ENCODE measurements around the gene SMIM23. TPM values are rescaled to one million over a fixed set of nuclear protein-coding genes. Genes with fewer than 3 reads are reported as not detected.

SMIM23 gene
- total and polyA plus RNA-seq, 10 of the 15 experiments (the other 5 are each of a cell fraction or from before 2014, with no cell fraction given) = not detected

GRCh38 chr5:171825051-171825450 is 39.4 kb downstream of the SMIM23 start:
- in situ Hi-C loops (cut with MboI) (no loop called here), intact Hi-C loops (cut with micrococcal nuclease; ENCODE audit: unreplicated experiment) (no loop called here)
- no peak overlapping the region for H2AFZ ChIP-seq (ENCODE audit: control insufficient read depth, low read depth, low read length)
- no peak for DNase-seq (ENCODE audit: low read depth, low spot score)
- no peak overlapping the region for H3K9ac ChIP-seq (ENCODE audit: control insufficient read depth, insufficient read depth, low read length)
- ChIA-PET RAD21 (ENCODE audit: unreplicated experiment) (no interaction called here), SMC1A (ENCODE audit: uncharacterized antibody, unreplicated experiment) (no interaction called here), CTCF (no interaction called here), POLR2A (interaction anchor here (0.6 kb wide), 1 partner anchor 11 kb away, joined by 3 read pairs; no protein-coding TSS in a partner anchor)
- H3K9me3 ChIP-seq (replicated peaks; ENCODE audit: control insufficient read depth, insufficient read depth, low read length) = no peaks in the 10 kb centered on the region
- H3K79me2 ChIP-seq (ENCODE audit: control insufficient read depth, insufficient read depth, low read length) = no peaks in the 10 kb centered on the region
- H3K27ac ChIP-seq (ENCODE audit: control insufficient read depth, insufficient read depth) = no peak overlapping the region
- H3K4me3 ChIP-seq = no peak overlapping the region
- TF ChIP-seq RELA (IDR thresholded peaks at IDR 0.05; ENCODE audit: borderline replicate concordance, partially characterized antibody) = no peak
- TF ChIP-seq RUNX3 (IDR thresholded peaks at IDR 0.05; ENCODE audit: low read length) = no peak
- TF ChIP-seq JUNB (IDR thresholded peaks at IDR 0.05) = no peak
- TF ChIP-seq BCL3 (IDR thresholded peaks at IDR 0.05; ENCODE audit: borderline replicate concordance, insufficient read depth, low read depth, low read length, poor library complexity, severe bottlenecking) = no peak
- TF ChIP-seq SUZ12 (IDR thresholded peaks at IDR 0.05; ENCODE audit: unreplicated experiment) = no peak
- no peak for TF ChIP-seq NBN (IDR thresholded peaks at IDR 0.05)
- no peak for TF ChIP-seq NR2C2 (IDR thresholded peaks at IDR 0.05; ENCODE audit: borderline replicate concordance, control insufficient read depth, insufficient read length, low read depth)
- no peak for TF ChIP-seq MTA3 (IDR thresholded peaks at IDR 0.05; ENCODE audit: borderline replicate concordance, low read length)
- no peak for TF ChIP-seq IRF4 (IDR thresholded peaks at IDR 0.05; ENCODE audit: low read depth, low read length)
- TF ChIP-seq SMARCA5 (IDR thresholded peaks at IDR 0.05) = no peak
- no peak for TF ChIP-seq IRF3 (IDR thresholded peaks at IDR 0.05)
- TF ChIP-seq ZSCAN29 (IDR thresholded peaks at IDR 0.05) = no peak
- H3K36me3 ChIP-seq (ENCODE audit: control insufficient read depth in 2 of 2, insufficient read depth in 2 of 2, low read length in 1 of 2) = no peaks in the 10 kb centered on the region
- no TSS peak for BruUV-seq (replicated peaks)
- H4K20me1 ChIP-seq (ENCODE audit: control insufficient read depth, insufficient read depth) = no peaks in the 10 kb centered on the region
- H3K27me3 ChIP-seq (replicated peaks in 1 of 2; ENCODE audit: control insufficient read depth in 2 of 2, insufficient read depth in 2 of 2, low read length in 1 of 2) = no peaks in the 10 kb centered on the region
- no peak overlapping the region for H3K4me2 ChIP-seq (ENCODE audit: control insufficient read depth, insufficient read depth)
- 9% methylated on average over 3 of the region's 3 CpGs for WGBS (ENCODE audit: insufficient coverage, insufficient replicate concordance, low lambda C conversion rate, missing lambda C conversion rate)
- no peak for FAIRE-seq
- ATAC-seq = no peak
- no peaks in the 10 kb centered on the region for H3K4me1 ChIP-seq (ENCODE audit: control insufficient read depth, insufficient read depth, low read length)

Measured in GM12878 (cell line).